Spleen (tissue), 11 donors: ENCODE measurements around the gene KIF26B. TPM values are rescaled to one million over a fixed set of nuclear protein-coding genes. Genes with fewer than 3 reads are reported as not detected.

ENCODE experiments used
- DNase-seq: peaks from one replicate; pipeline ENCODE4 v3.0.0-alpha.2; 2020
- H3K27ac ChIP-seq, 8 donors: fragments of 200-600 bp; sonication (generic) in 7 of 8; 1 replicate in 4 of 8; 2 replicates in 4 of 8; pipeline versions ENCODE4 v1.5.0 to v1.8.0; 2016 to 2021; ENCODE audit warnings: inconsistent platforms in 4 of 8, mild to moderate bottlenecking in 4 of 8, moderate library complexity in 1 of 8
- H3K27me3 ChIP-seq, 7 donors: fragments of 200-600 bp; sonication (generic) in 6 of 7; replicated peaks in 1 of 7; 1 replicate in 4 of 7; 2 replicates in 3 of 7; pipeline versions ENCODE4 v1.5.0 to v1.8.0; 2016 to 2021; ENCODE audit warnings: inconsistent platforms in 3 of 7, mild to moderate bottlenecking in 1 of 7
- H3K36me3 ChIP-seq, 6 donors: fragments of 200-600 bp; sonication (generic) in 5 of 6; 1 replicate in 4 of 6; 2 replicates in 2 of 6; pipeline versions ENCODE4 v1.5.0 to v1.8.0; 2016 to 2021; ENCODE audit warnings: inconsistent platforms in 2 of 6
- H3K4me1 ChIP-seq, 6 donors: fragments of 200-600 bp; sonication (generic) in 5 of 6; 1 replicate in 3 of 6; 2 replicates in 3 of 6; pipeline versions ENCODE4 v1.5.0 to v1.8.0; 2016 to 2021; ENCODE audit warnings: inconsistent platforms in 3 of 6
- H3K4me3 ChIP-seq, 8 donors: fragments of 200-600 bp; sonication (generic) in 7 of 8; 1 replicate in 4 of 8; 2 replicates in 4 of 8; pipeline versions ENCODE4 v1.5.0 to v1.8.0; 2016 to 2021; ENCODE audit warnings: inconsistent platforms in 4 of 8, mild to moderate bottlenecking in 4 of 8, moderate library complexity in 2 of 8
- H3K9me3 ChIP-seq, 8 donors: fragments of 200-600 bp; sonication (generic) in 7 of 8; 1 replicate in 4 of 8; 2 replicates in 4 of 8; pipeline versions ENCODE4 v1.5.0 to v1.8.0; 2016 to 2021; ENCODE audit warnings: inconsistent platforms in 4 of 8
- POLR2A ChIP-seq, 3 donors: fragments of 450-650 bp; IDR thresholded peaks; one replicate each; pipeline ENCODE4 v1.5.1; 2017; ENCODE audit warnings: antibody characterized with exemption in 3 of 3, mild to moderate bottlenecking in 1 of 3
- POLR2AphosphoS5 ChIP-seq, 3 donors: sonication (generic); formaldehyde crosslinking; IDR thresholded peaks; one replicate each; pipeline ENCODE4 v1.5.1; 2017; ENCODE audit warnings: antibody characterized with exemption in 3 of 3
- WGBS, 5 donors: extraction: QIAGEN DNeasy Blood & Tissue Kit in 3 of 5; methylation state at CpG; one replicate each; pipeline versions ENCODE4 v1.1.5 to v1.1.7; 2013 to 2018; 5-methylcytosine and 5-hydroxymethylcytosine counted together
- intact Hi-C: fragments of 100-400 bp; cut with DNase I; formaldehyde crosslinking; loops from one replicate; pipeline ENCODE4 v1.15.0; 2023; ENCODE audit warnings: low total_unique reads
- polyA plus RNA-seq, 3 donors: library from polyadenylated mRNA; stranded (reverse); fragments of 200-250 nt; gene quantifications; one replicate each; pipeline ENCODE4 v1.2.1, GENCODE V29; 2013
- total RNA-seq, 7 donors: library from RNA; depleted of rRNA in 3 of 7; stranded (reverse); fragments of >200 nt in 3 of 7; fragmentation: NEBNext Ultra II Directional in 4 of 7; extraction: Animal tissue kit (Norgen Biotek cat#: 25700) in 4 of 7; gene quantifications; one replicate each; pipeline versions ENCODE4 v1.1.0 to v1.2.1, GENCODE V29; 2016 to 2021
- TF ChIP-seq, protein P1 (sequence below), 11 experiments: fragments of 200-600 bp in 7 of 11; fragments of 450-650 bp in 4 of 11; sonication (generic) in 4 of 11; IDR thresholded peaks in 8 of 11; conservative IDR thresholded peaks in 3 of 11; 1 replicate in 7 of 11; 2 replicates in 4 of 11; pipeline versions ENCODE4 v1.4.0 to v1.8.0; 2016 to 2021; ENCODE audit warnings: antibody characterized with exemption in 11 of 11, inconsistent platforms in 4 of 11, mild to moderate bottlenecking in 1 of 11
- donor health status: healthy with polysubstance abuse.
- donor health status: DM: no; HTN: no; CAD: no; lungs with moderate emphysema.
- donor health status: DM: no; HTN: no; CAD: no.
- donor health status: Bipolar disorder and iron deficiency.
- donor health status: healthy.
- donor health status: DM: no; HTN: no; CAD: no.
- donor health status: DM: yes; HTN: yes; CAD: no.

KIF26B gene
- total and polyA plus RNA-seq, 10 donors: 0.07 to 4.5 (median 0.60) TPM; not detected in 1

DNA sequence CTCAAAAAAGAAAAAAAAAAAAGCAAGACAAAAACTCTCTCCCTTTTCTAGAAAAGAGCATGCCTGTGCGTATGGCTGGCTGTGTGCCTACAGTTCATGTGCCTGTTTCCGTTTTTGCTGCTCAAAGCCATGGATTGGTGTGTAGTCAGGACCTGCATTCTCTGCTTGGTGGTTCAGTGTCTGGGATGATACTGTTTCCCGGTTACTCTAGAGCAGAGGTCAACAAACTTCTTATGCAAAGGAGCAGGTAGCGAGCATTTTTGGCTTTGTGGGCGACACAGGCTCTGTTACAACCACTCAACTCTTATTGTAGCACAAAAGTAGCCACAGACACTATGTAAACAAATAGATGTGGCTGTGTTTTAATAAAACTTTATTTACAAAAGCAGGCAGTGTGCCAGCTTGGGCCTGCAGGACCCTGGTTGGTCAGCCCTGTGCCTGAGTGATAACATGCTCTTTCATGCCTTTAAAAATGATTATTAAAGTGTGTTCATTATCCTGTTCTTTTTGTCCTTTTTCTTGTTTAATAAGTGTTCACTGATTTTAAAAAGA is 524.2 kb downstream of the KIF26B start:
- H3K36me3 ChIP-seq: no peaks in the 10 kb centered on the region
- peaks cover 0 to 16% (median 0%) of the 10 kb centered on the region in 6 donors for H3K4me1 ChIP-seq
- H3K27me3 ChIP-seq: no peaks in the 10 kb centered on the region
- no peak for TF ChIP-seq POLR2AphosphoS5 (IDR thresholded peaks at IDR 0.05)
- TF ChIP-seq, protein P1, sequence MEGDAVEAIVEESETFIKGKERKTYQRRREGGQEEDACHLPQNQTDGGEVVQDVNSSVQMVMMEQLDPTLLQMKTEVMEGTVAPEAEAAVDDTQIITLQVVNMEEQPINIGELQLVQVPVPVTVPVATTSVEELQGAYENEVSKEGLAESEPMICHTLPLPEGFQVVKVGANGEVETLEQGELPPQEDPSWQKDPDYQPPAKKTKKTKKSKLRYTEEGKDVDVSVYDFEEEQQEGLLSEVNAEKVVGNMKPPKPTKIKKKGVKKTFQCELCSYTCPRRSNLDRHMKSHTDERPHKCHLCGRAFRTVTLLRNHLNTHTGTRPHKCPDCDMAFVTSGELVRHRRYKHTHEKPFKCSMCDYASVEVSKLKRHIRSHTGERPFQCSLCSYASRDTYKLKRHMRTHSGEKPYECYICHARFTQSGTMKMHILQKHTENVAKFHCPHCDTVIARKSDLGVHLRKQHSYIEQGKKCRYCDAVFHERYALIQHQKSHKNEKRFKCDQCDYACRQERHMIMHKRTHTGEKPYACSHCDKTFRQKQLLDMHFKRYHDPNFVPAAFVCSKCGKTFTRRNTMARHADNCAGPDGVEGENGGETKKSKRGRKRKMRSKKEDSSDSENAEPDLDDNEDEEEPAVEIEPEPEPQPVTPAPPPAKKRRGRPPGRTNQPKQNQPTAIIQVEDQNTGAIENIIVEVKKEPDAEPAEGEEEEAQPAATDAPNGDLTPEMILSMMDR (IDR thresholded peaks at IDR 0.05 in 8 of 11, conservative IDR thresholded peaks at IDR 0.05 in 3 of 11): no peak
- TF ChIP-seq POLR2A (IDR thresholded peaks at IDR 0.05): no peak
- DNase-seq: peak; percentile 43
- WGBS, 5 donors: 79 to 94% (median 90%) methylated on average over 5 of the region's 5 CpGs
- H3K4me3 ChIP-seq: no peak overlapping the region
- no peak overlapping the region for H3K27ac ChIP-seq
- intact Hi-C loops: no loop called here
- H3K9me3 ChIP-seq: no peaks in the 10 kb centered on the region

GRCh38 chr1:245679821-245680780 is 525.3 kb downstream of the KIF26B start:
- TF ChIP-seq POLR2A (IDR thresholded peaks at IDR 0.05) (no peak), POLR2AphosphoS5 (IDR thresholded peaks at IDR 0.05) (no peak)
- TF ChIP-seq, protein P1 (IDR thresholded peaks at IDR 0.05 in 8 of 11, conservative IDR thresholded peaks at IDR 0.05 in 3 of 11): no peak
- H3K9me3 ChIP-seq: no peaks in the 10 kb centered on the region

DNA sequence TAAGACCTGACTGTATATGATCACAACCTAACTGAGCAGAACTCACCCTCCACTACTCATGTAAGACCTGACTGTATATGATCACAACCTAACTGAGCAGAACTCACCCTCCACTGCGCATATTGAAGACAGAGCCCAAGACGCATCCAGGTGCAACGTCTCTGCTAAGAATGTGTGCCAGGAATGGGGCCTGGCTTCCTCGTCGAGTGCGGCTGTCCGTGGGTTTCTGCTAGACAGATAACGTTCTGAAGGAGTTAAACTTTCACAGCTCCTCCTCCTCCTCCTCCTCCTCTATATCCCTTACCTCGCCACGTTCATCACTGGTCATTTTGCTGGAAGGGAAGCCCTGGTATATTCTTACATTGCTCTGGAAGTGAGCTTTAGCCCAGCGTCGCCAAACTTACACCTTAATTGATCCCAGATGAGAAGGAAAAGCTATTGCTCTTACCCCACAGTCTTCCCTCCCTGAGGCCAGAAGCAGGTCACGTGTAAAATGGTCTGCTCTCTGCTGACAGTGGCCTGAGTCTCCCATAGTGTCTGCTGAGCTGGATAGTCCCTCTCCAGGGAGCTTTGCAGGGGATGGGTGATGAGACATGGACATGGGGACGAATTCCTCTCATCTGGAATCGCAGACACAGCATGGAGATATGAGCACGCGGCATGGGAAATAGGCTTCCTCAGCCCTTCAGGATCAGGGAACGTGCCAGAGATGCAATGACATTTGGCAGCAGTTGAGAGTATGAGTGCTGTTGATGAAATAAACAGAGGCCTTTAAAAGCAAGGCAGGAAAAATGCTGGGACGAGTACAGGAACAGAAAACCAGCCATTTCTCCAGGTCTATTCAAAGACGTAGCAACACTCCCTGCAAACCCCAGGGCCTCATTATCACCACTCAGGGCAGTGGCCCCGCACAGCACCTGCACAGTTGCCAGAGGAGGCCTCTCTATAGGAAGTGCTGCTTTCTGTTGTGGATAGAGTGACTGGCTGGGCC is 528.1 kb downstream of the KIF26B start:
- intact Hi-C loops: no loop called here
- WGBS, 5 donors: 71 to 86% (median 85%) methylated on average over 21 of the region's 21 CpGs
- peaks cover 0 to 15% (median 0%) of the 10 kb centered on the region in 6 donors for H3K4me1 ChIP-seq
- no peak for TF ChIP-seq POLR2AphosphoS5 (IDR thresholded peaks at IDR 0.05)
- H3K4me3 ChIP-seq: no peak overlapping the region
- DNase-seq: peak; percentile 51
- H3K9me3 ChIP-seq: no peaks in the 10 kb centered on the region
- H3K27me3 ChIP-seq: peaks cover 0 to 13% (median 0%) of the 10 kb centered on the region in 7 donors
- H3K36me3 ChIP-seq: no peaks in the 10 kb centered on the region
- H3K27ac ChIP-seq: no peak overlapping the region

More at GRCh38 chr1:245679821-245680780, 525.3 kb downstream of the KIF26B start:
- peak; percentile 77 for DNase-seq
- Histone ChIP-seq H3K4me3 (no peak overlapping the region), H3K27me3 (no peaks in the 10 kb centered on the region), H3K27ac (no peak overlapping the region), H3K4me1 (peaks cover 0 to 10% (median 0%) of the 10 kb centered on the region in 6 donors), H3K36me3 (no peaks in the 10 kb centered on the region)
- WGBS, 5 donors: 69 to 75% (median 72%) methylated on average over 24 of the region's 24 CpGs
- intact Hi-C loops: no loop called here

- Histone ChIP-seq H3K36me3 (no peaks in the 10 kb centered on the region), H3K4me1 (peaks cover 0 to 17% (median 0%) of the 10 kb centered on the region in 6 donors), H3K4me3 (no peak overlapping the region), H3K27me3 (peaks cover 0 to 20% (median 0%) of the 10 kb centered on the region in 7 donors), H3K27ac (no peak overlapping the region), H3K9me3 (no peaks in the 10 kb centered on the region)
- TF ChIP-seq POLR2A (IDR thresholded peaks at IDR 0.05) (no peak), POLR2AphosphoS5 (IDR thresholded peaks at IDR 0.05) (no peak)
- TF ChIP-seq, protein P1 (IDR thresholded peaks at IDR 0.05 in 8 of 11, conservative IDR thresholded peaks at IDR 0.05 in 3 of 11): no peak
- WGBS, 5 donors: 78 to 94% (median 91%) methylated on average over 9 of the region's 9 CpGs
- intact Hi-C loops: no loop called here
- DNase-seq: peak; percentile 43
Observed at GRCh38 chr1:245683676-245684075, 528.9 kb downstream of the KIF26B start.
